Activated T-helper 17 cell treated with anti-CD3 and anti-CD28 coated beads, Interleukin-2, amount 50 U/mL, for 72 hours (primary cell): ENCODE measurements around the gene ADAMTS13. TPM values are rescaled to one million over a fixed set of nuclear protein-coding genes. Genes with fewer than 3 reads are reported as not detected.
A peak's percentile ranks its signal among the peaks of the same experiment; 100 is the strongest.

Experiments
- ATAC-seq: fragments of 150-1000 bp; cut with Tn5 transposase; replicated peaks from 2 replicates; pipeline ENCODE4 v1.10.0; 2021; ENCODE audit warnings: mild to moderate bottlenecking, moderate library complexity
- H3K27ac Mint-ChIP-seq: one replicate; pipeline ENCODE4 v1.8.0; 2022; ENCODE audit warnings: mixed read lengths
- H3K27me3 Mint-ChIP-seq: one replicate; pipeline ENCODE4 v1.8.0; 2022; ENCODE audit warnings: mixed read lengths
- H3K36me3 Mint-ChIP-seq: one replicate; pipeline ENCODE4 v1.8.0; 2022; ENCODE audit warnings: low read depth, mild to moderate bottlenecking, mixed read lengths
- H3K4me1 Mint-ChIP-seq: one replicate; pipeline ENCODE4 v1.8.0; 2022; ENCODE audit warnings: mixed read lengths
- H3K4me3 Mint-ChIP-seq: one replicate; pipeline ENCODE4 v1.8.0; 2022; ENCODE audit warnings: mild to moderate bottlenecking, mixed read lengths
- H3K9me3 Mint-ChIP-seq: one replicate; pipeline ENCODE4 v1.8.0; 2022; ENCODE audit warnings: mixed read lengths
- total RNA-seq, 2 donors: library from RNA; stranded (reverse); gene quantifications; one replicate each; pipeline ENCODE4 v1.2.3, GENCODE V29; 2022

ADAMTS13 gene
- total RNA-seq, 2 donors from 2014 or later, result 1.2 to 3.9 TPM

GRCh38 chr9:133403766-133404453, 18.3 kb upstream of the ADAMTS13 start:
- Mint-ChIP-seq H3K4me1 (peaks cover 8% of the 10 kb centered on the region), H3K27ac (peak overlapping the region; percentile 70), H3K36me3 (peaks cover 48% of the 10 kb centered on the region), H3K27me3 (no peaks in the 10 kb centered on the region), H3K9me3 (no peaks in the 10 kb centered on the region), H3K4me3 (no peak overlapping the region)
- no peak for ATAC-seq

GRCh38 chr9:133404454-133405002, 17.6 kb upstream of the ADAMTS13 start:
- no peaks in the 10 kb centered on the region for H3K27me3 Mint-ChIP-seq
- no peak for ATAC-seq
- peak overlapping the region; percentile 70 for H3K27ac Mint-ChIP-seq
- no peaks in the 10 kb centered on the region for H3K9me3 Mint-ChIP-seq
- peaks cover 54% of the 10 kb centered on the region for H3K36me3 Mint-ChIP-seq
- peaks cover 8% of the 10 kb centered on the region for H3K4me1 Mint-ChIP-seq
- H3K4me3 Mint-ChIP-seq, result no peak overlapping the region

GRCh38 chr9:133405508-133406438, 16.4 kb upstream of the ADAMTS13 start:
- H3K36me3 Mint-ChIP-seq, result peaks cover 67% of the 10 kb centered on the region
- peak overlapping the region; percentile 79 for H3K27ac Mint-ChIP-seq
- H3K4me1 Mint-ChIP-seq, result peaks cover 8% of the 10 kb centered on the region
- H3K4me3 Mint-ChIP-seq, result no peak overlapping the region
- no peaks in the 10 kb centered on the region for H3K9me3 Mint-ChIP-seq
- no peak for ATAC-seq
- H3K27me3 Mint-ChIP-seq, result no peaks in the 10 kb centered on the region

- peak overlapping the region; percentile 41 for H3K4me3 Mint-ChIP-seq
- ATAC-seq, result peak; percentile 99
- peaks cover 76% of the 10 kb centered on the region for H3K36me3 Mint-ChIP-seq
- H3K27ac Mint-ChIP-seq, result peak overlapping the region; percentile 79
- H3K27me3 Mint-ChIP-seq, result no peaks in the 10 kb centered on the region
- H3K9me3 Mint-ChIP-seq, result no peaks in the 10 kb centered on the region
- H3K4me1 Mint-ChIP-seq, result peaks cover 8% of the 10 kb centered on the region
Measured at GRCh38 chr9:133406480-133407307, 15.5 kb upstream of the ADAMTS13 start.

- Mint-ChIP-seq H3K9me3 (no peaks in the 10 kb centered on the region), H3K36me3 (peaks cover 90% of the 10 kb centered on the region)
Measured at GRCh38 chr9:133408042-133408441, 14.1 kb upstream of the ADAMTS13 start.

GRCh38 chr9:133415170-133415569, 7.0 kb upstream of the ADAMTS13 start:
- Mint-ChIP-seq H3K36me3 (peaks cover 68% of the 10 kb centered on the region), H3K4me1 (peaks cover 20% of the 10 kb centered on the region), H3K9me3 (no peaks in the 10 kb centered on the region), H3K27ac (peak overlapping the region; percentile 91), H3K4me3 (peak overlapping the region; percentile 94), H3K27me3 (no peaks in the 10 kb centered on the region)
- ATAC-seq, result no peak

More at GRCh38 chr9:133408042-133408441, 14.1 kb upstream of the ADAMTS13 start:
- H3K27me3 Mint-ChIP-seq, result no peaks in the 10 kb centered on the region
- H3K27ac Mint-ChIP-seq, result no peak overlapping the region
- H3K4me3 Mint-ChIP-seq, result no peak overlapping the region
- peaks cover 8% of the 10 kb centered on the region for H3K4me1 Mint-ChIP-seq
- ATAC-seq, result no peak

GRCh38 chr9:133417541-133418461, 4.4 kb upstream of the ADAMTS13 start, which contains the start of gene REXO4:
Gene REXO4, minus strand, starts transcription at chr9:133418010. Its CDS starts 166 bp downstream, at chr9:133417844.
- H3K27ac Mint-ChIP-seq, result peak within 1 kb of the TSS; percentile 91
- peak; percentile 70 for ATAC-seq
- peaks cover 42% of the 10 kb centered on the region for H3K36me3 Mint-ChIP-seq
- H3K27me3 Mint-ChIP-seq, result no peaks in the 10 kb centered on the region
- no peaks in the 10 kb centered on the region for H3K9me3 Mint-ChIP-seq
- H3K4me1 Mint-ChIP-seq, result peaks cover 34% of the 10 kb centered on the region
- peak within 1 kb of the TSS; percentile 94 for H3K4me3 Mint-ChIP-seq

- Mint-ChIP-seq H3K4me1 (peaks cover 31% of the 10 kb centered on the region), H3K36me3 (peaks cover 30% of the 10 kb centered on the region), H3K27ac (peak overlapping the region; percentile 91), H3K9me3 (no peaks in the 10 kb centered on the region), H3K27me3 (no peaks in the 10 kb centered on the region), H3K4me3 (peak overlapping the region; percentile 94)
- no peak for ATAC-seq
Measured at GRCh38 chr9:133419005-133419404, 3.2 kb upstream of the ADAMTS13 start.

- Mint-ChIP-seq H3K9me3 (no peaks in the 10 kb centered on the region), H3K27ac (peak overlapping the region; percentile 88), H3K4me3 (peak overlapping the region; percentile 78), H3K4me1 (peaks cover 21% of the 10 kb centered on the region), H3K36me3 (peaks cover 16% of the 10 kb centered on the region), H3K27me3 (peaks cover 4% of the 10 kb centered on the region)
- peak; percentile 48 for ATAC-seq
Measured at GRCh38 chr9:133420392-133420827, 1.8 kb upstream of the ADAMTS13 start.

- H3K27ac Mint-ChIP-seq, result peak overlapping the region; percentile 43
- H3K27me3 Mint-ChIP-seq, result peaks cover 20% of the 10 kb centered on the region
- H3K4me3 Mint-ChIP-seq, result no peak overlapping the region
- no peak for ATAC-seq
- H3K36me3 Mint-ChIP-seq, result no peaks in the 10 kb centered on the region
- no peaks in the 10 kb centered on the region for H3K9me3 Mint-ChIP-seq
- H3K4me1 Mint-ChIP-seq, result peaks cover 21% of the 10 kb centered on the region
Measured at GRCh38 chr9:133423216-133423615, 1.0 kb downstream of the ADAMTS13 start.

- H3K27ac Mint-ChIP-seq, result no peak overlapping the region
- peaks cover 20% of the 10 kb centered on the region for H3K27me3 Mint-ChIP-seq
- H3K4me1 Mint-ChIP-seq, result peaks cover 17% of the 10 kb centered on the region
- ATAC-seq, result no peak
- no peaks in the 10 kb centered on the region for H3K36me3 Mint-ChIP-seq
- H3K4me3 Mint-ChIP-seq, result no peak overlapping the region
- no peaks in the 10 kb centered on the region for H3K9me3 Mint-ChIP-seq
Measured at GRCh38 chr9:133424187-133424586, 2.0 kb downstream of the ADAMTS13 start.

- Mint-ChIP-seq H3K9me3 (no peaks in the 10 kb centered on the region), H3K4me3 (no peak overlapping the region), H3K27me3 (peaks cover 20% of the 10 kb centered on the region), H3K36me3 (no peaks in the 10 kb centered on the region), H3K27ac (no peak overlapping the region), H3K4me1 (peaks cover 13% of the 10 kb centered on the region)
- no peak for ATAC-seq
Measured at GRCh38 chr9:133425049-133425632, 3.0 kb downstream of the ADAMTS13 start.

GRCh38 chr9:133426011-133426410, 3.8 kb downstream of the ADAMTS13 start:
- ATAC-seq, result no peak
- H3K4me3 Mint-ChIP-seq, result no peak overlapping the region
- H3K27me3 Mint-ChIP-seq, result peaks cover 20% of the 10 kb centered on the region
- H3K9me3 Mint-ChIP-seq, result no peaks in the 10 kb centered on the region
- peaks cover 9% of the 10 kb centered on the region for H3K4me1 Mint-ChIP-seq
- no peaks in the 10 kb centered on the region for H3K36me3 Mint-ChIP-seq
- no peak overlapping the region for H3K27ac Mint-ChIP-seq
